ENCODE data around the gene TMEM167B.

Gene TMEM167B

DNA sequence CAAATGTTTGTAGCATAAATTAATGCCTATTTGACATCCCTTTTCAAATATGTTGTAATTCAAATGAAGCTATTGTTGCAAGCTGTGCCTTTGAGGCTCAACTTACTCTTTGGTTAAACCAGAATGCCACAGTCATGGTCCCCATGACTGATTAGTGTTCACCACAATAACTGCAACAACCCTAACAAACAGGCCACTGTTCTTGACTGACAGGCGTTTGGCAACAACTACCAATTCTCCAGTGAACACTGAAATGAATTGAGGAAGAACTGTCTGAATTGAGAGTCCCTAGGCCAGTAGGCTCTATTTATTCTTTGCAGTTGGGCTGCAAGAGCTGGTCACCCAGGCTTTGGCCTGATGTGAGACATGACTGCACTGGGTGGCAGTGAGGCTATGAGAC lies 6.6 kb upstream of the TMEM167B start:
- DNase-seq, result no peak

GRCh38 chr1:109084563-109085517 lies 5.7 kb upstream of the TMEM167B start:
- DNase-seq, result no peak

GRCh38 chr1:109089242-109090015 lies 1.1 kb upstream of the TMEM167B start:
- peak; percentile 19 for DNase-seq

GRCh38 chr1:109091078-109091838 lies 694 bp downstream of the TMEM167B start:
- DNase-seq, result peak; percentile 6

DNA sequence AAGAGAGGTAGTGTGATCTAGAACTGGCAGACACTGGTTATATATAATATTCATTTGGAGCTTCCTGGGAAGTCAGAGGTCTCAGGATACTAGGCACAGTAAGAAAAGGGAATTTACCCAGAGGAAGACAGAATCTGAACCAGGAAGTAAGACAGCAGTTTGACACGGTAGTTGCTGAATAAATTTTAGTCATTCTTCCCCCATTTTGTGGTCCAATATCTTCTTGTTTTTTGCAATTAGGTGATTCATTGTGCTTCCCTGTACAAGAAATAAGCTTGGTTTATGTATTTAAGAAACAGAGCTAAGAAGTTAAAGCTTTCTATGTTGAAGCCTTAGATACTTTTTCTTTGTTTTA lies 1.3 kb downstream of the TMEM167B start:
- DNase-seq, result no peak

DNA sequence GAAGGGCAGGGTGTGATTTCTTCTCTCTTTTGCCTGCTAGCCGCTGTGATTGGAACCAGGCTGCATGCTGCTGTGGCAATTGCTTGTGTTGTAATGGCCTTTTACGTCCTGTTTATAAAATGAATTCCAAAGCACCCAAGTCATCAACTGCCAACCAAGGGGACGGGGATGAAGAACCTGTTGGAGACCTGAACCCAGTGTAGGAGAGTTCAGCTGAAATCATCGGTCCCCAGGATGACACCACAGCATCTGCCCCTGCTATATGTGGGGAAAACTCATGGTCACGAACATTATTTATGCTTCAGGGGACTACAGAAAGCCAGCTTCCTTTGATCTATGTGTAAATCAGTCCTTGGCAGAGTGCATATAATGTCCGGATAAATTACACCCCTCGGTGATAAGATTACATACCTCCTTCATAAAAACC lies 3.8 kb downstream of the TMEM167B start:
- DNase-seq, result no peak

- no peak for DNase-seq
These were observed 4.3 kb downstream of the TMEM167B start for GRCh38 chr1:109094871-109095270.

- DNase-seq, result no peak
These were observed 5.1 kb downstream of the TMEM167B start for GRCh38 chr1:109095631-109096030.

DNA sequence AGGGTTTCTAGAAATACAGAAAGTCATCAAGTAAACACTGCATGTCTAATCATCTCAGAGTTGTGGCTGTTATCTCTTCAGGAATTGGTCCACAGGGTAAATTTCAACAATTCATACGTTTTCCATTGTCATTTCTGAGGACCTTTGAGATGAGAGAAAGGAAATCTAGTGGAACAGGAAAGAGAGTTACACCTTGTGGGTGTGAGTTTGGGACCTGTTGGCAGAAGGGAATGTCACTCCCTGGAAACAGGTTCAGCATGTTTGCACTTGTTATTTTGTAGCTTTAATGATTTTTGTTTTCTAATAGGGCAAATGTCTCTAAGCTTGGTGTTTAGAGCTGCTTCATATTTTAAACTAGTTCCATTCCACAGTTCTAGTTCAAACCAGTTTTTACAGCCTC lies 5.6 kb downstream of the TMEM167B start:
- DNase-seq, result no peak

- DNase-seq, result peak; percentile 97
These were observed 9.6 kb downstream of the TMEM167B start for GRCh38 chr1:109099938-109100773.

DNA sequence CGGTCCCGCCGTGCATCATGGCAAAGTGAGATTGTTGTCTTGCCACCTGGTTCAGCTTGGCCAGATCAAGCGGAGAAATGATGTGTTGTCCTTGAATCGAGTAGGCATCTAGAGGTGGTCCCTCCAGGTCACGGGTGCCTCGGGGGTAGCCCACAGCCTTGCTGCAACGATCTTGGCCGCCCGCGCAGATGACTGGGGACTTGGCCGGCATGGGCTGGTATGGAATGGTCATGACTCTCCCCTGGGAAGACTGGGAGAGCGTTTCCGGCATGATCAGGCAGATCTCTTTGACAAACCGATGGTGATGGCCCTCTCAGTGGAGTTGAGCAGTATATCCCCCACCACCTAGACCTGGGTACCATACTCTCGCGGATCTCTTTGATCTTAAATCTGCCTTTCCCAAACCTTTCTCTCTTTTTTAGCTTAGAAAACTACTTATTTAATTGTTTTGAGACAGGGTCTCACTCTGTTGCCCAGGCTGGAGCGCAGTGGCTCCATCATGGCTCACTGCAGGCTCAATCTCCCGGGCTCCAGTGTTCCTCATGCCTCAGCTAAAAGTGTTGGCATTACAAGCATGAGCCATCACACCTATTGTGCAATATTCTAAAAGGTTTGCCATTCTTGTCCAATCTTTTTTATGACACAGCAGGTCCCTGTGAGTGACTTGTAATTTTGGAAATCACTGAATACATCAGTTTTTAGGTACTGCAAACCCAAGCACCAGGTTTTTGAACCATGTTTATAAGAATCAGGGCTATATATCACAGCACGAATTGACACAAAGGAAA lies 14.0 kb downstream of the TMEM167B start:
- DNase-seq, result no peak

- no peak for DNase-seq
These were observed 15.3 kb downstream of the TMEM167B start for GRCh38 chr1:109105881-109106280.

DNA sequence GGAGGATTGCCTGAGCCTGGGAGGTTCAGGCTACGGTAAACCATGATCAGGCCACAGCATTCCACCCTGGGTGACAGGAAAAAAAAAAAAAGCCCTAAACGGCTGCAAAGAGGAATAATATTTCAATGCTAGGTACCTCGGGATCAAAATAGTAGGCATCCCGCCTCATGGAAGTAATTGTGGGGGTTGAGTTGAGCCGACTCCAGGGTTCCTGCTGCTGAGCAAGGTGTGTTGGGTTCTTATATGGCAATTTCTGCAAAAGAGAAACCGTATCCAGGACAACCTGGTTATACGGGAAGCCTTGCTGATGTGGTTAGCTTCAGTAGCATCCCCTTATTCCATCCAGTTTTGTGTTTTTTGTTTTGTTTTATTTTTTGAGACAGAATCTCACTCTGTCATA lies 17.2 kb downstream of the TMEM167B start:
- DNase-seq, result no peak

DNA sequence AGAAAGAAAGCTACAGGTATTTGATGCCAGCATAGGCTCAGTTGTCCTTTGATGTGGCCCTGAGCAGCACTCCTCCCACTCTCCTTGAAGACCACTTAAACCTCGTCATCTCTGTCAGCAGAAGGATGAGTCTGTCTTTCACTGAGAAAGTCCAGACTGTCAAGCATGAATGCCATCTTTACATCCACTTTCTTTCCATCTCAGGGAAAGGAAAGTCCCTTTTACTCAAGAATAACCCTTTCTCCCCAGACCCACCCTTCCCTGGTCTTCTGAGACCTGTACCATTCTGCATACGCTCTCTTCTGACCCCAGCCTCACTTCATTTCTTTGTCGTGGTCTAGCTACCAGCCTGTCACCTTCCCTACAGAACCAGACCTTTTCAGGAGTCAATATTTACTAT lies 19.3 kb downstream of the TMEM167B start:
- no peak for DNase-seq

DNA sequence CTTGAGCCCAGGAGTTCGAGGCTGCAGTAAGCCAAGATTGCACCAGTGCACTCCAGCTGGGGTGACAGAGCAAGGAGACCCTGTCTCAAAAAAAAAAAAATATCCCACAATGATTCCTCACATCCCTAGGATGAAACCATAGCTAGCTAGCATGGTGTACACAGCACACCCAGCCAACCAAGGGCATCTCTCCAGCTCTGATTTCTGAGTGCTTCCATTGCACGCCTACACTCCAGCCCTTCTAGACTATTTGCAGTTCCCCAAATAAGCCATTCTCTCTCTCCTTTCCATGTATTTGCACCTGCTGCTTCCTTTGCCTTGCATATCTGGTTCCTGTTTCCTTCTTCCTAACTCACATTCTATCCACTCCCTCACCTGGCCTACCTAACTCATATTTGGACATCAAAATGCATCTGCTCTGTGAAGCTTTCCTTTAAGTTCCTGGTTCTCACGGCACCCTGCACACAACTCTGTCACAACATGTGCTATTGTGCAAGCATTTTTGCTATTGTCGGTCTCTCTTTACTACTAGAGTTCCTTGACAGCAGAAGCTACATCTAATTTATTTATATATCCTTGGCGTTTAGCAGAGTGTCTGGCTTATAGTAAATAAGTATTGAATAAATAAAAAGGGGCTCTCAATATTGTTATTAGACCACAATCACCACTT lies 21.0 kb downstream of the TMEM167B start:
- peak; percentile 19 for DNase-seq

DNA sequence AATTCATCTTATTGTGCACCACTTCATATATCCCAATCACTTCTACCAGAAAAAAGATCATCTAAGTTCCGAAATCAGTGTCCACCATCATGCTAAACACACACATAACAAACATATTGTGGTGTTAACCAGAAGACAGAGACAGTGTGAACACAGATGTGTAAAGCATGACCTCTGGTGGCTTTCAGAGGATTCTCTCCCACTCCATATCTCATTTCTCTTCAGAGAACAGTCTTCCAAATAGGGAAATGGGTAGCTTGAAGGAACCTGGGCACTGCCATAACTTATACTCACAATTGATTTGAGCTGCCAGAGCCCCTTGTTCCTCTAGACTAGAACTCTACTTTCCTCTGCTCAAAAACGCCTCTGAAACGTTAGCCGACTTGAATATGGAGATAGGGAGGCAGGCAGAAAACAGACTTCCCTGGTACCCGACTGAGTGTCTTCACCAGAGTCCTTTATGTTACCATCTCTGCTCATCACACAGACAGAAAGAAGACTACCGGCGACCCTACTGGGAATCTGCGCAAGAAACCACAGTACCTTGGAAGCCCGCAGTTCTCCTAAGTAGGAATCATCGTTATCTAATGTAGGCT lies 21.6 kb downstream of the TMEM167B start:
- DNase-seq, result no peak

DNA sequence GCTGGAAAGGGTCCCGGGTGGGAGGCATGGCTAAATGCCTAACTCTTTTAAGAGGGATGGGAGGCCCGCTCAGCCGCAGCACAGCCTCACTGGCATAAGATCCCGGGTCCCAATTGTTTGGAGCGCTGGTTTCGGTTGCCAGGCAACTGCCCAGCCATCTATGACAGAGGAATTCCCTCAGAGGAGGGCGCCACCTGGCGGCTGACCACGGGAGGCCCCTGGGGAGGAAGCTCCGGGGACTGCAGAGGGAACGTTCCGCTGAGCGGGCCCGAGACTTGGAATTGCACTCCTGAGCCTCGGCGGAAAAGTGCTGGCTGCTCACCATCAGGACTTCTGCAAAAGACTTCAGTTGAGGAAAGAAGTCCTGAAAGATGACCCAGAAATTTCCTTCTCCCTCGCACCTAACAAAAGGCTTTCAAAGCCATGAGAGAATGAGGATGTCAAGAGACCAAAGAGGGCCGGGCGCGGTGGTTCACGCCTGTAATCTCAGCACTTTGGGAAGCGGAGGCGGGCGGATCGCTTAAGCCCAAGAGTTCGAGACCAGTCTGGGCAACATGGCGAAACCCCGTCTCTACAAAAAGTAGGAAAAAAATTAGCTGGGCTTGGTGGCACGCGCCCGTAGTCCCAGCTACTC lies 22.2 kb downstream of the TMEM167B start:
- peak; percentile 90 for DNase-seq

DNA sequence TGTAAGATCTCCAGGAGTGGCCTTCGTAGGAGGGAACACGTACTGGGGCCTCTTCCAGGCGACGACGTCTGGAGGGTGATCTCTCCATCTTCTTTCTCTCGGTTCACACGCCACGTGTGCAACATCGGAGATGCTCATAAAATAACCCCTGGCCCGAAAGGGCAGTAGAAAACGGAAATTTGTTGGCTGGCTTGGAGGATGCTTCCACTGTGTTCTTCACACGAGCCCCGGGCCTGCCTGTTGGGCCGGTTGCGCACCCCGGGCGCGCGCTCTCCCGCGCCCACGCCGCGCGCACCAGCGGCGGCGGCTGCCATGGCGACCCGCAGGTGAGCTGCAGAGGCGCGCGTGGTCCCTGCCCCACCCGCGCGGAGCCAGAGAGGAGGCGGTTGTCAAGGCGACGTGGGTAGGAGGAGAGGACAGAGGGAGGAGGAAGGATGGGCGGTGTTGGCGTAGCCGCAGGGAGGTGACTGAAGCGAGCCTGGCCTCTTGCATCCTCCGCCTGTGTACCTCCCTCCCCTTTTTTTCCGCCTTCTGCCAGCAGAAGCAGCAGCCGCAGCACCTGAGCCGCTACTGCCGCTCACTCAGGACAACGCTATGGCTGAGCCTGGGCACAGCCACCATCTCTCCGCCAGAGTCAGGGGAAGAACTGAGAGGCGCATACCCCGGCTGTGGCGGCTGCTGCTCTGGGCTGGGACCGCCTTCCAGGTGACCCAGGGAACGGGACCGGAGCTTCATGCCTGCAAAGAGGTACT lies 23.2 kb downstream of the TMEM167B start, which contains the start of gene ELAPOR1:
Gene ELAPOR1, plus strand, starts transcription at position 526 of the 752 bp plus-strand sequence. Its CDS starts 69 bp downstream, at position 595.
- DNase-seq, result peak; percentile 93

- DNase-seq, result no peak
These were observed 23.7 kb downstream of the TMEM167B start for GRCh38 chr1:109114342-109114674.

All from CD4-positive, alpha-beta T cell treated with Interferon gamma for 1 hour (primary cell).